Measurements from ENCODE around the gene RAD50.

- no peak for TF ChIP-seq CTCF (IDR thresholded peaks at IDR 0.05)
- no peak for TF ChIP-seq POLR2A (IDR thresholded peaks at IDR 0.05)
These were observed 25.8 kb upstream of the RAD50 start for GRCh38 chr5:132530946-132531345.
